Astrocyte of the cerebellum (primary cell): ENCODE results near the gene CCSAP.

ENCODE experiments used
- DNase-seq: peaks from one replicate; pipeline ENCODE4 v3.0.0-alpha.2; 2011; ENCODE audit warnings: low read depth
- H3K4me3 ChIP-seq: 2 replicates; pipeline ENCODE4 v1.5.1; 2011; ENCODE audit warnings: mild to moderate bottlenecking, low read depth, low read length, moderate library complexity
- CTCF ChIP-seq: IDR thresholded peaks from 2 replicates; pipeline ENCODE4 v1.5.1; 2012; ENCODE audit warnings: low read length, low read depth, moderate library complexity, mild to moderate bottlenecking; ENCODE audit errors: missing control alignments
- in situ Hi-C: cut with HindIII; loops from 2 replicates; pipeline ENCODE4 v1.10.0; 2017; ENCODE audit warnings: low sequenced_read_pairs

CCSAP gene

GRCh38 chr1:229365569-229365968 is 22.7 kb upstream of the CCSAP start:
- in situ Hi-C loops, result no loop called here
- no peak for TF ChIP-seq CTCF
- H3K4me3 ChIP-seq, result no peak overlapping the region
- no peak for DNase-seq

- in situ Hi-C loops, result no loop called here
- DNase-seq, result no peak
- H3K4me3 ChIP-seq, result no peak overlapping the region
- TF ChIP-seq CTCF, result no peak
Observed at GRCh38 chr1:229364207-229365065, 21.6 kb upstream of the CCSAP start.

- TF ChIP-seq CTCF, result no peak
- DNase-seq, result no peak
- no peak overlapping the region for H3K4me3 ChIP-seq
- in situ Hi-C loops, result no loop called here
Observed at GRCh38 chr1:229363723-229364122, 20.9 kb upstream of the CCSAP start.

- H3K4me3 ChIP-seq, result no peak overlapping the region
- in situ Hi-C loops, result no loop called here
- TF ChIP-seq CTCF, result no peak
- DNase-seq, result no peak
Observed at GRCh38 chr1:229360420-229360819, 17.6 kb upstream of the CCSAP start.

- in situ Hi-C loops, result no loop called here
- DNase-seq, result no peak
- TF ChIP-seq CTCF, result no peak
- H3K4me3 ChIP-seq, result no peak overlapping the region
Observed at GRCh38 chr1:229355661-229356060, 12.8 kb upstream of the CCSAP start.

- DNase-seq, result no peak
- in situ Hi-C loops, result no loop called here
- no peak overlapping the region for H3K4me3 ChIP-seq
- no peak for TF ChIP-seq CTCF
Observed at GRCh38 chr1:229354226-229354625, 11.4 kb upstream of the CCSAP start.
